GM21526 (cell line): ENCODE data around the gene FBN1.

Experiments
- ATAC-seq: cut with Tn5 transposase; IDR thresholded peaks from one replicate; pipeline ENCODE4 v1.9.1; 2021; ENCODE audit warnings: moderate library complexity; ENCODE audit not compliant: unreplicated experiment, low FRiP score

The FBN1 gene

DNA sequence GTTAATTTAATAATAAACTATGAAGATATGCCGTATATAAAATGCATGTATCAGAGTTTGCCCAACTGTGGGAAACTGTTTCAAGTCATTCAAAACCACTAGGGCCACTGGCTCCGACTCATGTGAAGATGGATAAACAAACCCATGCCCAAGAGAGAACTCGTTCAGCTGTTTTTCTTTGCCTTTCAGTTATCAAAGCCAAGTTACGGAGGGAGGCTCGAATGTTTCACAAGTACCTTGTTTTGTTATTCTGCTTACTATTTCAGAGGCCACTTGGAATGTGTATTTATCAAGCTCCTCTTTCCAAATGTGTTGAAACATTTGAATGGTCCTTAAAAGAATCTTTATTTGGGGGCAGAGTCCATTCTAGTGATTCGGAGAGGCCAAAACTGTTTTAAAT lies 232.2 kb downstream of the FBN1 start:
- ATAC-seq, result no peak

DNA sequence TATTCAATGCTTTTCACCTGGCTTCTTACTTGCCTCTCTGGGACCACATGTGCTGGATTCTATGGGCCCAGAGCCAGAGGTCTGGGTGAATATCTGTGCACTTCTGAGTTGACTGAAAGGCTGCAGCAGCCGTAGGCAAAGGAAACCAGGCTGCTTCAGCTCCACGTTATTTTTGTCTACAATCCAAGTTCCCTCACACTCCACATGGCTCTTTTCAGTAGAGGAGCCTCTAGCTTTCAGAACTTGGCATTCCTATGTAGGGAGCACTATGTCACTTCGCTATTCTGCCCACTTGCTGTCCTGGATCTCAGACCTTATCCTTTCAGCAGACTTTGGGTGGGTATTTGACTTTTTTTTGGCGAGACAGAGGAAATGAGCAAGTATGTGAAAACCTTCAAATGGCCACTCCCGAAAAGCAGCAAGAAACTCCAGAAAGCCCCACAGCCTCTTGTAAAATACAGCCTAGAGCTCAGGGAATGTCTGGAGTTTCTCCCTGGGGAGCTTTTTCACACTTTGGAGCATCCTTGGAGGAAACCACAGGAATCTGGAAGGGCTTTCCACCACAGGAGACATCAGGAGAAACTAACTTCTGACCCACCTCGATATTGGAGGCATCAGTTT lies 233.4 kb downstream of the FBN1 start:
- no peak for ATAC-seq

DNA sequence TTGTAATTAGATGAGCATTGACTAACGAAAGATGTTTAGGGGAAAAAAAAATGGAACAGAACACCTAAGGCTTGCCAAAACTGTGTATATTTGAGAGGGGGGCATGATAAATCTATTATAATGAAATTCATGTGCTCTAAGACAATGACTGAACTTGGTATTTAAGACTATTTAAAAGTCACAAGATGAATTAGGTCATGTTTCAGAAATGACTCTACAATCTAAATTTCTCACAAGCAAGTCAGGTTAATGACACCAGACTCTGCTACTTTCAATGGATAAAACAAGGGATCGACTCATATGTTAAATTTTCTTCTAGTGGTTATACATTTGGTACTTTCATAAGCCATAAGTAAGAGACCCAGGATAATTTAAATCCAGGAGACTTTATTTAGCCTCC lies 235.9 kb downstream of the FBN1 start:
- no peak for ATAC-seq

DNA sequence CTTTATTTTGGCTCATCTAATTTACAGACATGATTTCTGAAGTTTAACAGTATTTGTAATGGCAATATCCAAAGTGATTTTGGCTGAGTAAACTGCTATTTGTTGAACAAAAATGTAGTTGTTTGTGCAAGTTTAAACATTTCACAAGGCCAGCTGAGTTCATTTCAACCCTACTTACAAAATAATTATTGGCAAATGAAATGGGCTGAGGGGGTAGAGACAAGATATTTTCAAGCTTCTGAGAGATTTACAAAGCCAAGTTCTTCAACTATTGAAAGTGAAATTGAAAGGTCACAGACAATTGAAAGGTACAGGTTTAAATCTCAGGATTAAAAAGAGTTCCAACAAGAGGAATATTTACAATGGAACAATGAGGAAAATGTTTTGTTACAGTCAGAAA lies 237.2 kb downstream of the FBN1 start:
- no peak for ATAC-seq

DNA sequence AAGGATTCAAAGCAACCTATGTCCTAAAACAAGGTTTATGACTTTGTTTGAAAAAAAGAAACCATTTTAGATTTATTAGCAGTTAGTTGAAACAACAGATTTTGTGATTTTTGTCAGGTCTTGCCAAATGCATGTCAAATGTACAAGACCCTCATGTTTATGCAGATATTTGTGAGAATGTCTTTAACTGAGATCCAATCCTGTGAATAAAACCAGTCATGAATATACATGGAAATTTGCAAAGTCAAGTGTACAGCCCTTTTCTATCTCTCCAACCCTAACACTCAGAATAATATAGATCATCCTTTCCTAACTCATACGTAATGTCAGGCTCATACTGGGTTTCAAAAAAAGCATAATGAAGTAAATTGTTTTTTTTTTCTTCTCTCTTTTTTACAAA lies 237.9 kb downstream of the FBN1 start:
- ATAC-seq, result no peak

DNA sequence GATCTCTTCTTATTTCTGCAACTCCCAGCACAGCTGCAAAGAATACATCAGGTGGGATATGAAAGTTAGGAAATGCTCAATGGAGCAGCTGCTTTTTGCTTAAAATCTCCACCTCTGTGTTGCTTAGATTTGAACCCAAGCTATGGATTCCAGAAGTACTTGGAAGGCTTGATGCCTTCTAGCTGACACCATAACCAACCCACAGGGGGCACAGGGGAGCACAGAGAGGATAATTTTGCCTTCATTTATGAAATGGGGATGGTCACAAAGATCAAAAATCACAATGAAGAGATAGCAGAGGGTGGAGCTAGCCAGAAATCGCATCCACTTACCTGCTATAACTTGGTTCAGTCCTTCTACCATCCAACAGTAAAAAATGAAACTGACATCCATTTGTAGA lies 238.6 kb downstream of the FBN1 start:
- ATAC-seq, result no peak

DNA sequence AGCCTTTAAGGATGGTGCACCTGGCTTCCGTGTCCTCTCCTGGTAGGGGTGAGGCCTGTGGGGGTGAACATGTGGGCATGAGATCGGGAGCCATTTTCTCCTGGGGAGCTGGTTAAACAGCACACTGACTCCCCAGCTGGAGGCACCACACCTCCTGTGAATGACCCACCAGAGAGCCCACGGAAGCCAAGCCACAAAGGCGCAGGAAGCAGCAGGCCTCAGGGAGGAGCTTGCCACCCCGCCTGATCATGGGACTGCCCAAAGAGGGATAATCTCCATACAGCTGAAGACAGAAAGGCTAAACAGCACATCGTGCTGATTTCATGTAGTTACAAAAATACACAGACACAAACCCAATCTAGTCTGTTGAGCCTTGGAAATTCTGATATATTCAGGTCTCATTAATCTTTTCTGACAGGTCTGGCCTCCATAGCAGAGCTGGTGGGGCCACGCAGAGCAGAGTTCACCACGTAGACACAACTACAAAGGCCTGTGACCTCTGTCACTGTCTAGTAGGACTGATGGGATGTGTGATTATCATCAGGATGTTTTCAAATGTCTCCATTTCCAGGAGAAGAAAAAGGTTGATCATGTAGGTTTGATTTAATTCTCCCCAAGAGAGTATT lies 239.1 kb downstream of the FBN1 start:
- ATAC-seq, result no peak

DNA sequence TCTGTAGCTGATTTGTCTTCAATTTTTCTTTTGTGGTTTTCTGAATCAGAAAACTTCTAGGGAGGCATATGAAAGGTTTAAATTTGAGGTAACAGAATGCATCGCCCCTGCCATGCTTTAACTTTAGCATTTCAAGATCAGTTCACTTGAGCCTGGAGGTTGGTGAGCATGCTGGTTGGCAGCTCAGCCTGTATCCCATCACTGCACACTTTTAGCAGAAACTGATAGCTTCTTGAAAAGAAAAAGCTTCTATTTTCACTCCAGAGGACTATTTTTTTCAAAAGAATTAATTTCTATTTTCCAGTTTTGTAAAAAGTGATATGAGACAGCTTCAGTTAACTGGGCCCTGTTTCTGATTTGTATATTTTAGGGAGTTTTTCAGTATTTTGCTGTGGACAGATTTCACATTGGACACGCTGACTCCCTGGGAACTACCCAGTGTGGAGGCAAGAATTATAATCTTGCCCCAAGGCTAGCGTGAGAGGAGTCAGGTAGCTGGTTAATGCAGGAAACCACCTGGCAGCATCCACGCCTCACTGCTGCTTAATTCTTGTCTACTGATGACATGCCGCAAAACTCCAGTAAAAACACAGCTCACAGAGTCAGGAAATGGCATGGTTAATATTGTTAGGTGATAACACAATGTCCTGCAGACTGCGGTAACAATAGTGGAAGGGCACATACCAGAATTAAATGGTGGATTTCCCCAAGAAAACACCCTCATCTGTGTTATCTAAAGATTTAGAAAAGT lies 242.9 kb downstream of the FBN1 start:
- ATAC-seq, result no peak

DNA sequence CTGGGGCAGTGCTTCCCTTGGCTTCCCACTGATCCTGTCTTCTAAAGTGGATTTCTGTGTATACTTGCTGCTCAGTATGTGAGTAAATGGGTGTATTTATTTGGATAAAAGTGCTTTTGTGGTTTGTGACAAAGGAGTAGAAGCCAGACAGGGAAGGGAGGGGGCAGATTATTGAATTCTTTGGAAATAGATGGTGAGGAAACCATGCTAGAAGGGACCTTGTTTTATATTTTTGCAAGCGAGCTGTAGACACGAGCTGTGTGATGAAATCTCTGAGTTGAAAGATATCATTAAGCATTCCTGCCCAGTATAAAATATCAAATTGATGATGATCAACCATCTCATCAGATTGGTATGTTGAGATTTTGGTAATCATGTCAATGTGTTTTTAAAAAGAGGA lies 245.4 kb downstream of the FBN1 start:
- ATAC-seq, result no peak

DNA sequence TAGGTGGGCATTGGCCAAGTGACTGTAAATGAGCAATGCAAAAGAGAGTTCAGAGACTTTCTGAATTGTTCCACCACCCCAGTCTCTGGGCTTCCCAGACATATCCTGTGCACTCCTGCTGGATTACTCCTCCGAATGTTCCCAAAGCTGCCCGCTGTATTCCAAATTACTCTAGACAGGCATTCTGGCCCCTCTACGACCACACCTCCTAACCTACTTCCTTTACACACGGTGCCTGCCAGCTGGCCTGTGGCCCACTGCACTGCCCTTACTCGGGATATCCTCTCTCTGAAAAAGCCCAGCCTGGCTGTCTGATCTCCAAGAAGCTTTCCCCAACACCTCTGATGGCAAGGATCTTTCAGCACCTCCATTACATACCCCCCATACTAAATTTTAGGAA lies 247.7 kb downstream of the FBN1 start:
- ATAC-seq, result no peak

DNA sequence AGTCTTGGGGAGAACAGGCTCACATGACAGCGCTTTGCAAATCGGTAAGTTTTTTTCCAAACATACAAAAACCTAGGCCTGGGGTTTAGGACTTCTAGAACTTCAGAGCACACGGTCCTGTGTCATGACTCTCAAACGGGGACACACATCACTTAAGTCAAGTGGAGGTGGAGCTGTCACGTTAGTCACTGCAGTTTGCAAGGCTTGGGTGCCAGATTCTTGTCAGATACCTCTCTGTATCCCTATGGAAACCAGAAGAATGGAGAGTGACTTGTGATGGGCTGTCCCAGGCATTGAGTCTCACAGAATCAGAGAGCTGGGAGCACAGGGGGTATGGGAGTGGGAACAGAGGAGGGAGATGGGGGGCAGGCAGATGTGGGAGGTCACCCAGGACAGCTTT lies 249.5 kb downstream of the FBN1 start:
- no peak for ATAC-seq

DNA sequence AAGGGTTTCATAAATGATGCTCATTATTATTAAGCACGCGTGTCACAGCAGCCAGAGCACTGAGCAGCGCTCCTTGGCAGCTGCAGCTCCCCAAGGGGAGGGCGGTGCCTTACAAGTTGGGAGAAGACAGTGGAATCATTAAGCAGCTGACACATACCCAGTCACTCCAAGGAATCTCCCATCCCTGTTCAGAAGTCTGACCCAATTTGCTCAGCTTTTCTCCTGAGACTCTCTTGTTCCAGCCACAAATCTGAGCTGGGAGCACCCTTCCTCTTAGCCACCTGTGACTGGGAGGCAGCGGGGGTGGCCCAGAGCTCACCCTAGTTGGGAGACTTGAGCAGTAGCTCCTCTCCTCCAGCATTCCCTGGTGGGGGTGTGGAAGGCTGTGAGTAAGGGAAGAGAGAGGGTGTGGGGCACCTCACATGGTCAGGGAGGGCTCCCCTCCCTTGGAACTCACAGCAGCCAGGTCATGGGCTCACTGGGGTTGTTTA lies 249.9 kb downstream of the FBN1 start:
- no peak for ATAC-seq

DNA sequence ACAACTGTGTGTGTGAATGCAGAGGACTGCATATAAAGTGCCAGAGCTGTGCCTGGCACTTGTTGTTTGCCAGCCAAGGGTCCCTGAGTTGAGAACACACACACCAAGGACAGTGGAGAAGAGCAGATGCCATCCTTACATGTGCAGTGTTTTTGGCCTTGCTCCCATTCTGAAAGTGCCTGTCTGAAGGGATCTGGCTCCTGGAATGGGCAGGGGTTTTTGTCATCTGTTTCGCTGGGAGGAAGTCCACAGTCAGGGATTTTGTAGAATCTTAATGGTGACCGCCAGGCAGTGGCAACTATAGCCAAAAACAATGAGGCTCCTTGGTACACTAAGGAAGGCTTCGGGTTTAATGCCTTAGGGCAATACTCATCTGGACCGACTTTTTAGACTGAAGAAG lies 250.5 kb downstream of the FBN1 start:
- ATAC-seq, result no peak

DNA sequence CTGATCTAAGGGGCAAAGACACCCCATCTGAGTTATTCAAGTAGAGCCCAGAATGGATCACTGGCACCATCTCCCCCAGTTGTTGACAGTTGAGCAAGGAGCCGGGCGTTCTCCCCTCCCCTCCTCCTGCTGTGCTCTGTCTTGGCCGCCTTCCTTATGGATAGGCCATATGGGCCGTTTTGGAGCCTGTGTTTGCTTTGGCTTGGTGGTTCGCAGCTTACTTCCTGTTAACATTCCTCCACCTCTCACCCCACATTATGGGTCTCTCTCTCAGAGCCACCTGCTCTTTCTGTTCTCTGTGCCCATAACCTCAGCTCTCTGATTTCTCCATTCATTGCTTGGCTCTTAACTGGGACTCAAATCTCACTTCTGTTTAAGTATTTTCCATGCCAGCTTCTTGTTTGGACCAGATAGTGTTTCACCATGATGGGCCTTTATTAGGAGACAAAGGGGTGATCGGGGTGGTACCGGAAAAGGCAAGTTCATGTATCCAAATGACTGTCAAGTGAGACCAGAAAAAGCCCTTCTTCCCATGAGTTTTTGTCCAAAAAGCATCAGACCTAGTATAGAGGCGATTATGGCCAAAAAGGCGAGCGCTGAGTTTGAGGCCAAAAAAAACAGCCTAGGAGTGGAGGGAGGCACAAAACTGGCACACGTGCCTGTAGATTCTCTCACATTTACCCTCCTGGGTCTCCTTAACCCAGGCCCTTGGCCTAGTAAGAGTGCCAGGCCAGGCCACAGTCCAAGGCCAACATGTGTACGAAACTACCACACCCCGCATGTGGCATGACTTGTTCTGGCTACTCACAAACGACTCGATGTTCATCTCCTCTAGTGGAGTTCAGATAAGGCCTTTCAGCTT lies 251.6 kb downstream of the FBN1 start:
- no peak for ATAC-seq

DNA sequence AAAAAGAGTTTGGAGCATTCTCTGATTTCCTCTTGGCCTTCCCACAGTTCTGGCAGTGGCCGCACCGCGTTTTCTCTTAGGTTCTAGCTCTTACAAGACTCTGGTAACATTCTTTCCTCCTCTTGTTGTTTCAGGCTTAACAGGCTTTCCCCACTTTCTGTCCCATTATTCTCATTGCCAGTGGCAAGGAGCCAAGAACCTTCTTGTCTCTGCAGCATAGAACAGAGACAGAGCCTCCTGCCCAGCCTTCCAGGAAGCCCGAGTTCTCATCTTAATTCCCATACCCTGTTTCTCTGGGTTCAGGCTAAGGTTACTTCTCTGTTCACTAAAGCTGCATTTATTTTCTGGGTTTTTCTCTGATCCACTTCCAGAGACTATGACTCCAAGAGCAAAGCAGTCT lies 253.2 kb downstream of the FBN1 start:
- ATAC-seq, result no peak

DNA sequence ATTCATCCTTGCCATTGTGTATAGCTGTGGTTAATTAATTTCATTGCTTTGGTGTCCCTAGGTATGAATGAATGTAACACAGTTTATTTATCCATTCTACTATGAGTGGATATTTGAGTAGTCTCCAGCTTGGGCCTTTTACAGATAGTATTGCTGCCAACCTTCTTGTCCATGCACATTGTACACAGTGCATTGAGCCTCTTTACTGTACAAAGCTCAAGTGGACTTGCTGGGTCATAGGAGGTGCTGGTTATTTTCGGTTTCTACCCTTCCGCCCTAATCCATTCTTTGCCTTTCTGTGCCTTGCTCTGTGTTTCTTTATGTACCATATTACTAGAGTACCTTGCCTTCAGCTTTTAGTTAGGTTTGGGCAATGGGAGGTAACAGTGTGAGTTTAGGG lies 253.6 kb downstream of the FBN1 start:
- ATAC-seq, result no peak

DNA sequence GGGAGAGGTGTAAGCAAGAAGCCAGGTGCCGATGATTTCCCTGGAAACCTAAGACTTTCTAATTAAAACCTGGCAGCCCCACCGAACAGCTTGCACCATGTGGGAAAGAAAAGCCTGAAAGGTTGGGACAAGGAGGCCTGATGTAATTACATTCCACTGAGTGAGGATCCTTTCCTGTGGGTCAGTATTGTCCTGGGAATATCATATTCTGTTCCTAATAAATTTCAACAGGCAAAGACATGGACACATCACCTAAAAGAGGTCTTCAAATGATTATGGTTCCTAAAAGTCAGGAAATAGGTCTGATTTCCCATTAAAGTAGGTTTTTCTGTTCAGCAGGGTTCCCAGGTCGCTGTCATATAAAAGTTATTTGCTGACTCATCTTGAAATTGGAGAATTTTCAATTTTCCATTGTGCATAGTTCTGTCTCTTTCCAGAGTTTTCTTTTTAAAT lies 255.8 kb downstream of the FBN1 start:
- no peak for ATAC-seq

DNA sequence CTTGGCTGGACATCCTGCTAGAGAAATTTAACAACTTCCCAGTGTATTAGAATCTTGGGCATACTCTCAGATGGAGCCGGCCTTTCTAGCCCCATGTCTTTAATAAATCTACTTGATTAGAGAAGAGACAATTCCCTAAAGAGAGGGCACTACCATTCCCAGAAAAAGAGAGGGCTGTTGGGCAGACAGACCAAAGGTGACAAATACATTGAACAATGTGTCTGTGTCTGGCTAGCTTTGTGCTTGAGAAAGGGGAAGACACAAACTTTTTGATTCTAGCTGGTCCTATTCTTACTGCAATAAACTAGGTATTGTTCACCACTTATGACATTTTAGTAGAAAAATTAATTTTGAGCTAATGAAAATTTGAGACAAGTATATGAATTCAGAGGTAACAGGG lies 256.6 kb downstream of the FBN1 start:
- no peak for ATAC-seq

DNA sequence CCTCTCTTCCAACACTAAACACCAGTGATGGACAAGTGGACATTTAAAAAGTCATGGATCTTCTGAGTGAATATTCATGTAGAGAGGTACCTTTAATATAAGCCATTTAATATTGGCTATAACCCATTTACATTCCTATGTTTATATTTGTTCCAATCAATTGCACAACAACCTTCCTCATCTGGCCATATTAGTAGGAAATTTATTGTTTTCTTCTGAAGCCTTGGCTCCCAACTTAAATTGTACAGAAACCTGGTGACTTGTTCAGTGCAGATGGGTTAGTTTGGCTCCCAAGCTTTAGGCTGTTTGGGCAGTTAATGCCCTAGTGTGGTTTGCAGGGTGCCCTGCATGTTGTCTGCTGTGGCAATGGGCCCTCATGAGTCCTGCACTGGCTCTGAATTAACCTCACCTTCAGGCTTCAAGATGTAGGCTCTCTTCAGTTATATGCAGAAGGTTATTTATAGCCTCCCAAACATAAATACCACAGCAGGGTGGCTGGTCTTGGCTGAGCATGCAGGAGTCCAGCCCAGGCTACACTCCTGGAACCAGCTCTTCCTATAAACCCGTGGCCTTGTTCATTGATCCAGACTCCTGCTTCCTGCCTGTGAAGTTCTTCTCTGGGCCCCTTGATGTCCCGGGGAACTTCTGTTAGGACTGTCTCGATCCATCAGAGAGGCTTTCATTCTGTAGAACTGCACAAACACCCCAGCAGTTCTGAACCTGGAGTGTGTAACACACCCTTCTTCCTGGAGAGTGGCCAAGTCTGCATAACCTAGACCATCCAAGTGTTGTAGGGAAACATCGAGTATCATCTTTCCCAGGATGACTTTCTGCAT lies 257.3 kb downstream of the FBN1 start:
- ATAC-seq, result no peak
